Epithelial cell of prostate (primary cell): ENCODE measurements around the gene PTGIS.
"Not testable (repeated sequence)": the region's sequence is repeated elsewhere in the genome, so short reads cannot be mapped to it uniquely, and the experiment has no call there.

Experiments used
- DNase-seq: peaks from one replicate; pipeline ENCODE4 v3.0.0-alpha.2; 2011; ENCODE audit warnings: low read depth, low spot score
- H3K27ac ChIP-seq: fragments of 450-650 bp; 2 replicates; pipeline ENCODE4 v1.5.1; 2017; ENCODE audit warnings: mild to moderate bottlenecking

PTGIS gene

DNA sequence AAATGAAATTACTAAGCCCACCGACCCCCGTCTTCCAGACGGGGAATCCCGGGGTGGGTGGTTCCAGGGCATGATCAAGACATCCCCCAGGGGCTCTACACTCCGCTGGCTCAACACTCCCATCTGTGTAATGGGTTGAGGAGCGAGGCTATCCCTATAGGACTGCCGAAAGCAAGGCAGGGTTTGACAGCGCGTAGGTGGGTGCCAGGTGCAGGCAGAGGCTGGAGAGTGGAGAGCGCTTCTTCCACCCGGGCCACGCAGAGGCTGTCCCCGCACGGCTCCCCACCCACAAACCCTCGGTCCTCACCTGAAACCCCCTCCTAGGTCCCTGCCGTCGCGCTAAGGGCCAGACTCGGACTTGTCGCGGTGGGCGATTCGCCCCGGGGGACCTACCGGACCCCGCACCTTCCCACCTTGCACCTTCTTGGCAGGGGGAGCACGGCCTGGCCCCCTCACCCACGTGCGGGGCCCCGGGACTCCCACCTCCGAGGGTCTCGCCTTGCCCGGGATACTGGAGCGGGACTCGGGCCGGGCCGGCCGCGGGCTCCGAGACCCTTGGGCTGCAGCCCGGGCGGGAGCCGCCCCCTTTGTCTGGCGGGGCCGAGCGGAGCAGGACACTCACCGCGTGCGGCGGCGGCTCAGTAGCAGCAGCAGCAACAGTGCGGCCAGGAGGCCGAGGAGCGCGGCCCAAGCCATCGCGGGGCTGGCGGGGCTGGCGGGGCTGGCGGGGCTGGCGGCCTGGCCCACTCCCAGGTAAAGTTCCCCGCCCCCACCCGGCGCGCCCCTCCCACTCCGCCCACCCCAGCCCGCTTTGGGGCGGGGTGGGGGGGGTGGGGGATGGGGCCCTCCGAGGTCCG is at the start of gene PTGIS:
Gene PTGIS (minus strand): TSS at position 717 of the 857 bp plus-strand sequence. CDS start 21 bp downstream, at position 696.
- no peak for DNase-seq
- no peak within 1 kb of the TSS for H3K27ac ChIP-seq

DNA sequence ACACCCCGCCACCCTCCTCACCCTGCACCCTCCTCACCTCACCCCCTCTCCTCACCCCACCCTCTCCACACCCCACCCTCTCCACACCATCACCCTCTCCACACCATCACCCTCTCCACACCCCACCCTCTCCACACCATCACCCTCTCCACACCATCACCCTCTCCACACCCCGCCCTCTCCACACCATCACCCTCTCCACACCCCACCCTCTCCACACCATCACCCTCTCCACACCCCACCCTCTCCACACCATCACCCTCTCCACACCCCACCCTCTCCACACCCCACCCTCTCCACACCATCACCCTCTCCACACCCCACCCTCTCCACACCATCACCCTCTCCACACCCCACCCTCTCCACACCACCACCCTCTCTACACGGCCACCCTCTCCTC is 49.5 kb upstream of the PTGIS start:
- DNase-seq, H3K27ac ChIP-seq: not testable (repeated sequence)

DNA sequence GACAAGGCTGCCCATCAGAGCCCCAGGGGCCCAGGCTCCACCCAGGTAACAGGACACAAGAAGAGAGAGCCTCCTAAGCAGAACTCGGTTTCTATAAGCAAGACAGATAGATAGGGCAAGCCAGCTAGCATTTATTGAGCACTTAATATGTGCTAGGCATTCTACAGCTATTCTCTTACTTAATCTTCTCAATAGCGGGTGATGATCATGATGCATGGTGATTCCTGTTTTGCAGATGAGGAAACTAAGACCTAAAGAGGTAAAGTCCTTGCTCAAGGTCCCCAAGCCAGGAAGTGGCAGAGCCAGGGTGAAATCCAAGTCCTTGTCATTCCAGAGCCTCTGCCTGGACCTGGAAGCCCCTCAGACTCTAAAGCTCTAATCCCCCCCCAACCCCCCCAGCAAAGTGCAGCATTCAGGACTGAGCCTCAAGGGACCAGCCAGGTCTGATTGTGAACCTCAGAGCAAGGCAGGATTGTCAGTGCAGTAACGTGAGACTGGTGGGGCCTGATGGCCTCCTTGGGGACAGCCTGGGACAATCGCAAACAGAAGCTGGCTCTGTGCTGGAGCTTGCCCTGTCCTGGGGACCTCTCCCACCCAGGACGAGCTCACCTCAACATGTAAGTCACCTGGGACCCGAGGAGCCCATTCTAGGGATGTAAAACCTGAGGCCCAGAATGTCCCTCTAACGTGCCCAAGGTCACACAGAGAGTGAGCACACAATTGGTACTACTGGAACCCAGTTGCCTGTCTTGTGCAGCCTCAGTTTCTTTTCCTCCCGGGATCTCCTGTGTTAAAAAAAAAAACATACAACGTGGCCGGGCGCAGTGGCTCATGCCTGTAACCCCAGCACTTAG is 48.4 kb upstream of the PTGIS start:
- DNase-seq = no peak
- H3K27ac ChIP-seq = no peak overlapping the region

DNA sequence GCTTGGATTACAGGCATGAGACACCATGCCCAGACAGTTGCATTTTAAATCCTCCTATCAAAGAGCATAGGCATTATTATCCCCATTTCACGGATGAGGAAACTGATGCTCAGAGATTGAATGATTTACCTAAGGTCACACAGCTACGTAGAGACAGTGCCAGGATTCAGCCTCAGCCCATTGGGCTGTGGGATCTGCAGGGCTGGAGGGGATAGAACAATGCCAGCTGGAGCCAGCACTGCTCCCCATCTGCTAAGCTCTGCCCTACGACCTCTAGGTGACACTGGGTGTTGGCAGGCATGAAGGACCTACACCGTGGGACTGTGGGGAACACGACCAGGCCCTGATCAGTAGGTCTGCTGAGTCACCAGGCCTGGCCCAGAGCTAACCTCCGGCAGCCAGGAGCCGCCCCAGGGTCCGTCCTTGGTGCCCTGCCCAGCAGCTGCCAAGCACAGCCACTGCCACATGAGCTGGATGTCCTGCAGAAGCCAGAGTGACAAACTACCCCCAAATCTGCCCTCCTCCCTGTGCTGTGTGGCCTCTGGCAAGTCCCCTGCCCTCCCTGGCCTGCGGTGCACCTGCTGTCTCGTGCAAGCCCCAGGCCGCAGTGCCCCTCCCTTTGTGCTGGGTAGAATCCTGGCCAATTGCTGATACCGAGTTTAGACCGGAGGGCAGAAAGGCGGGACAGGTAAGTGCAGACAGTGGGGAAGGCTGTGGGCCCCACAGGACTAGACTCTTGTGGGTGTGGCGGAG is 47.6 kb upstream of the PTGIS start:
- no peak overlapping the region for H3K27ac ChIP-seq
- DNase-seq = no peak

DNA sequence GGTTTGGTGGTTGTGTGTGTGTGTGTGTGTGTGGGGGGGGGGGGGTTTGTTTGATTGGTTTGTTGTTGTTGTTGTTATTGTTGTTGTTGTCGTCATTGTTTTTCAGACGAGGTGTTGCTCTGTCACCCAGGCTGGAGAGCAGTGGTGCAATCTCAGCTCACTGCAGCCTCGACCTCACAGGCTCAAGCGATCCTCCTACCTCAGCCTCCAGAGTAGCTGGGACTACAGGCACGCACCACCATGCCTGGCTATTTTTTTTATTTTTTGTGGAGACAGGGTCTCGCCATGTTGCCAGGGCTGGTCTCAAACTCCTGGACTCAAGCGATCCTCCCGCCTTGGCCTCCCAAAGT is 47.1 kb upstream of the PTGIS start:
- DNase-seq, H3K27ac ChIP-seq: not testable (repeated sequence)

DNA sequence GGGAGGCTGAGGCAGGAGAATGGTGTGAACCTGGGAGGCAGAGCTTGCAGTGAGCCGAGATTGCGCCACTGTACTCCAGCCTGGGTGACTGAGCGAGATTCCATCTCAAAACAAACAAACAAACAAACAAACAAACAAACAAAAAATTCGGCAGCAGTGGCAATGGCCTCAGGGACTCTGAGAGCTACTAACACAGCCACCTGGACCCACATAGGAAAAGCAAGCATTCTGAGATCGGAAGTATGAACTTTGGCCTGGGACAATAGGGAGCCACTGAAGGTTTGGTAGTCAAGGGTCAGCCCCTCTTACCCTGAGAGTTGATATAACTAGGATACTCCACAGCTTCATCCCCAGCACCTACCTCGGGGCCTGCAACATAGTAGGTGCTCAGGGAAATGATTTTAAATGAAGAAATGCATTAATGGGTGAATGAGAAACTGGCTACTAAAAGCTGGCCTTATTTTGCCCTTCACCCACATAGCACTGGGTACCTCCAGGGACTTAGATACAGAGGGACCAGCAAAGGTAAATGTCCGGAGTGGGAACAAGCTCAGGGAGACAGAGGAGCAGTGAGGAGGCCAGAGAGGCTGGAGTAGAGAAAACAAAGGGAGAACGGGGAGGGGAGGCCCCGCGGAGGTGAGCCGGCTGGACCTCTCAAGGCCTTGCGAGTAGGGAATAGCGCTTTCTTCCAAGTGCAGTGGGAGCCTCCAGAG is 46.6 kb upstream of the PTGIS start:
- H3K27ac ChIP-seq = no peak overlapping the region
- no peak for DNase-seq

DNA sequence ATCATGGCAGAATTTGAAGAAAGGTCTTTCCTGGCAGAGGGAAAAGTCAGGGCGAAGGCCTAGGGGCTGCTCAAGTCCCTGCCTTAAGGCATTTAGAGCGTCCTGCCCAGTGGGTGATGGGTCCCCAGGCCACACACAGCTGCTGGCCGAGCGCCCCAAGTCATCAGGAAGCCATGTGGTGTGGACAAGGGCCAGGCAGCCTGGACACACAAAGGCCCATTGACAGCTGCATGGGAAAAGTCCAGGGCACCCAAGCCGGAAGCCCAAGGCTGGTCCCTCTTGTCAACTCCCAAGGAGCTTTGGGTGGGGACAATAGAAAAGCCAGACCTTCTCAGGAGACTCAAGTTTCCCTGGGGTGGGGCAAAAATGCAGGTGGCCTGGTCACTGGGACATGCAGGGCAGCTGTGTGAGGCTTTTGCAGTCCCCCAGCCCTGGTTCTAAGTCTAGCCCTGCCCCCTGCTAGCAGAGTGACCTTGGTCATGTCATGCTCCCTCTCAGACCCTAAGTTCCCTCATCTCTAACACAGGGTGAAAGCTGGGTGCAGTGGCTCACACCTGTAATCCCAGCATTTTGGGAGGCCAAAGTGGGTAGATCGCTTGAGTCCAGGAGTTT is 44.3 kb upstream of the PTGIS start:
- no peak for DNase-seq

DNA sequence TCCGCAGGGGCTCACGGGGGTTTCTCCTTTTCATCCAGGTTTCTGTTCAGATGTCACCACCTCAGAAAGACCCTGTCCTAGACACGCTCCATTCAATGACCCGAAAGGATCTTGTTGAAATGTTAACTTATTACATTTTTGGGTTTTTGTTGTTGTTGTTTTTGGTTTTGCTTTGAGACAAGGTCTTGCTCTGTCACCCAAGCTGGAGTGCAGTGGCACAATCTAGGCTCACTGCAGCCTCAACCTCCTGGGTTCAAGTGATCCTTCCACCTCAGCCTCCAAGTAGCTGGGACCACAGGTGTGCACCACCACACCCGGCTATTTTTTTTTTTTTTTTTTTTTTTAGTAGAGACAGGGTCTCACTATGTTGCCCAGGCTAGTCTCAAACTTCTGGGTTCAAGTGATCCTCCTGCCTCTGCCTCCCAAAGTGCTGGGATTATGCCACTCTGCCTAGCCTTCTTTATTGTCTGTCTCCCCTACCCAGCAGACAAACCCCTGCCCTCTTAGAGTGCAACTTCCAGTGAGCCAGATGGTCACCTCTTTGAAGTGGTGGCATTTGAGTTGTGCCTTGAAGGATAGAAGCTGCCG is 43.7 kb upstream of the PTGIS start:
- DNase-seq, H3K27ac ChIP-seq: not testable (repeated sequence)

More for the DNA sequence above, 44.3 kb upstream of the PTGIS start:
- H3K27ac ChIP-seq = no peak overlapping the region

DNA sequence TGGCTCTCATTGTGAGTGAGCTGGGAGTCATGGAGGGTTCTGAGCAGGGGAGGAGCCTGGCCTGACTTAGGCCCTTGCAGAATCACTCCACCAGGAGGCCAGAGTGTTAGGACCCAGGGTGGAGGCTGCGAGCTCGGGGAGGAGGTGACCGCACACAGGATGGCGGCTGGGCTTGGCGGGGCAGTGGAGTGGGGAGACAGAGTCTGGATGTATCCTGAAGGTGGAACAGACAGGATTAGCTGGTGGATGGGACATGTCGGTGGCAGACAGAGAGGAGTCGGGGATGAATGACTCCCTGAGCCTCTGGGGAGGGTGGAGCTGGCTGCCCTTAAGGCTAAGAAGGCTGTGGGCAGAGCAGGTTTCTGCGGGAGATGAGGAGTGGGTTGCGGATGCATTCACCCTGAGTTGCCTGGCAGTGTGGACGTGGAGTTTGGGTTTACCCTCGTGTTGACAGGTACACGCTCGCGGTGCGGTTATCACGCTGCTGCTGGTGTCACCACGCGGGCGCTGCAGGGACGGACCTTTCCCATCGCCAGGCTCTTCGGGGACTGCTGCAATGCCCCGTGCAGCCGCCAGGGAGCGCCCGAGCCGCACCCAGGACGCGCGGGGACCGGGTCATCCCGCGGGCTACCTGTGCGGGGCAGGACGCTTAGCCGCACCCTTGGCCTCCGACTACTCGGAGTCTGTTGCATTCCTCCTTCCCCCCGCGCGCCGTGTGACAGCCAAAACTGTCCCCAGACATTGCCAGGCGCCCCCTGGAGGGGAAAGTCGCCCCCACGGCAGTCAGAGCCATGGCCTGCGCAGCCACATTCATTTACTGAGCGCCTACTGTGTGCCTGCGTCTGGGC is 43.0 kb upstream of the PTGIS start:
- DNase-seq = no peak
- H3K27ac ChIP-seq = no peak overlapping the region

DNA sequence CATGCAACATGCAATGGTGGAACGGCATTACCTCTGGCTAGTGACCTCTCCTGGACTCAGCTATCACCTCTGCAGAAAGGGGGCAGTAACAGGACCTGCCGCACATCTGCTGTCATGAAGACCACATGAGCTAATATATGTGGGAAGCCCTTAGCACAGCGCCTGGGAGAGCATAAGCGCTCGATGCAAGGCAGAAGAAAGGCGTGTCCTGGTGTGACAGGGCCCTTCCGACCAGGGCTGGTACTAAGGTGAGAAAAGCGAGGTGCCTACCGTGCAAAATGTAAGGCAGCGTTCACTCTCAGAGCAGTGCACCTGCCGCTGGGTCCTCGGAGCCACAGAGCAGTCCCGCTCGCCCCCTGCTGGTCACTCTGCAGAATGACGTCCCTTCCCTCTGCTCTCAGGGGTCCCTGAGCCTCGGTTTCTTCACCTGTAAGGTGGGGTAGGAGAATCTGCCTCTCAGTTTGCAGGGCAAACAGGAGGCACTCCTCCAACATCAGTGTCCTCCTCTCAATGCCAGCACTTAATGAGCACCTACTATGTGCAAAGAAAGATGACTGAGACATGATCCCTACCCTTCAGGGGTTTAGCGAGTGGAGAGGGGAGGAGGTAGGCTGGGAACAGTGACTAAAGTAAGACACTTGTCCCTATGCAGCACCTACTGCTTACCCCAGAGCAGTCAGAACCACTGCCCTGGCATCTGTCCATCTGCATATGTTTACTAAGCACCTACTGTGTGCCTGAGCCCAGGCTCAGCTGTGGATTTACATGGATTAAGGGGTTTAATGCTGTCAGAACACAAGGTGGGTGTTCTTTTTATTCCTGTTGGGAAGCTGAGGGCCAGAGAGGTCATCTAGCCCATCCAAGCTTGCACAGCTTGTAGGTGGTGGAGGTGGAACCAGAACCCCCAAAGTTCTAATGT is 41.1 kb upstream of the PTGIS start:
- DNase-seq = no peak
- no peak overlapping the region for H3K27ac ChIP-seq

DNA sequence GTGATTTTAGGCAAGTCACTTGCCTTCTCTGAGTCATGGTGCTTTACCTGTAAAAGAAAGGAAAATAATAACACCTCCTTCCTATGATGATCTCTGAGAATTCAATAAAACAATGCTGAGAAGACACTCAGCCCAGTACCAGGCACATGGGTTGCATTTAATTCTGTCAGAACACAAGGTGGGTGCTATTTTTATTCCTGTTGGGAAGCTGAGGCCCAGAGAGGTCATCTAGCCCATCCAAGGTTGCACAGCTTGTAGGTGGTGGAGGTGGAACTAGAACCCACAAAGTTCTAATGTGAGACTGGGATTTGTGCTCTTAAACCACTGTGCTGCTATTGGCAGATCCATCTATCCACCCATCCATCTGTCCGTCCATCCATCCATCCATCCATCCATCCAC is 39.6 kb upstream of the PTGIS start:
- no peak for DNase-seq
- no peak overlapping the region for H3K27ac ChIP-seq

DNA sequence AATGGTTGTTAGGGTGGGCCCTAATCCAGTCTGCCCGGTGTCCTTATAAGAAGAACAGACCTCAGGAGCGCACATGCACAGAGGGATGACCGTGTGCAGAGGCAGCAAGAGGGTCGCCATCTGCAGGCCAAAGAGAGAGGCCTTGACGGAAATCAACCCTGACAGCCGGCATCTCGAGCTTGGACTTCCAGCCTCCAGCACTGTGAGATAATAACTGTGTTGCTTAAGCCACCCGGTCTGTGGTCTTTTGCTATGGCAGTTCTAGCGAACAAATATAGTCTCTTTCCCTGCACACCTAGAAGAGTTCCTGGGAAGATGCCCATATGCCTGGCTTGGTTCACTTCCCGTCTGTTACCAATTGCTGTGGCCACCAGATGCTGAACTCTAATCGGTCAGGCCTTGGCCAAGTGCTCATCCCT is 35.3 kb upstream of the PTGIS start:
- H3K27ac ChIP-seq = no peak overlapping the region
- no peak for DNase-seq

DNA sequence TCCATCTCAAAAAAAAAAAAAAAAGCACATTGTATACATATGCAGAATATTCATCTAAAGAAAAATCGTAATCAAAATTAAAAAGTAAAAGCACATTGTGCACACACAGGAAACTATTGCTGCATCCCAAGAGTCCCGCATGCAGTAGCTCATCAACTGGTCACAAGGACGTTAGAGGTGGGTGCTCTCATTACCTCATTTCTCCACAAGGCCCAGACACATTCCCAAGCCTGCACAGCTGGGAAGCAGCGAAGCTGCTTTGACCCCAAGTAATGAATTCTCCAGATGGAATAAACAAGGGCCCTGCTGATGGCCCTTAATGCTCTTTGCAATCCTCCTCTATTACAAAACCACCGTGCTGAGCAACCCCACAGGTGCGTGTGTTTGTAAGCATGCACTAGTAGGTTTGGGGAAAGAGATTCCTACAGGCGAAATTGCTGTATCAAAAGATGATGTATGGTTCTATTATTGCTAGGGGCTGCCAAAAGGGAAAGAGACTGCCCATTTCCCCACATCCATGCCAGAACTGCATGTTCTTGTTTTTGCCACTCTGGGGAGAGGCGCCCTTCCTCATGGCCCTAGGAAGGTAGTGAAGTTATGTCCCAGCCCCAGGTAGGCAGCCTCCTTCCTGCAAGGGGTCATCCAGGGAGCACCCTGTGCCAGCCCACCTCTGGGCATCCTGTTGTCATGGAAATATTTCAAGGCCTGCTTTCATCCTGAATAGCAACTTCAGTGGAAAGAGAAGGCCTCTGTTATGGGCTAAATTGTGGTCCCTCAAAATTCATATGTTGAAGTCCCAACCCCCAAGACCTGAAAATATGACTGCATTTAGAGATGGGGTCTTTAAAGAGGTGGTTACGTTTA is 34.6 kb upstream of the PTGIS start:
- no peak overlapping the region for H3K27ac ChIP-seq
- DNase-seq = no peak

DNA sequence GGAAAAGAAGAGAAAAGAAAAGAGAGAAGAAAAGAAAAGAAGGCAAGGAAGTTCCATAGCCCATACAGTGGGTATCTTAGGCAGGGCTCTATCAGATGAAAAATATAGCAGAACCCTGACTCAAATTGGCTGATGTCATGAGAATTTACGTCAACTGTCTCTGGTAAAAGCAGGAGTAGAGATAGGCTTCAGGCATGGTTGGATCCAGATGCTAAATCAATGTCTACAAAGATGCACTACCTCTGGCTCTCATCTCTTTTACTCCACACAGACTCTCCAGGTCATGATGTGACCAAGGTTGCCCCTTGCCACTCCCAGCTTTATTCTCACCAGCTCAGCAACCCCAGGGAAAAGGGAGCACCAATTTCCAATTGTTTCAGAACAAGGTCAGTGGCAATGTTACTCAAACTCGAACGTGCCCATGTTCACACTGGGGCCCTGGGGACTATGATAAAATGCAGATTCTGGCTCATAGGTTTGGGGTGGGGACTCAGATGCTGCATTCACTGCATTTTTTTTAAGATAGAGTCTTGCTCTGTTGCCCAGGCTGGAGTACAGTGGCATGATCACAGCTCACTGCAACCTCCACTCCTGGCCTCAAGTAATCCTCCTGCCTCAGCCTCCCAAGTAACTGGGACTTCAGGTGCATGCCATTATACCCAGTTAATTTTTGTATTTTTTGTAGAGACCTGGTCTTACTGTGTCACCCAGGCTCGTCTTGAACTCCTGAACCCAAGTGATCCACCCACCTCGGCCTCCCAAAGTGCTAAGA is 33.4 kb upstream of the PTGIS start:
- H3K27ac ChIP-seq = no peak overlapping the region
- DNase-seq = no peak

DNA sequence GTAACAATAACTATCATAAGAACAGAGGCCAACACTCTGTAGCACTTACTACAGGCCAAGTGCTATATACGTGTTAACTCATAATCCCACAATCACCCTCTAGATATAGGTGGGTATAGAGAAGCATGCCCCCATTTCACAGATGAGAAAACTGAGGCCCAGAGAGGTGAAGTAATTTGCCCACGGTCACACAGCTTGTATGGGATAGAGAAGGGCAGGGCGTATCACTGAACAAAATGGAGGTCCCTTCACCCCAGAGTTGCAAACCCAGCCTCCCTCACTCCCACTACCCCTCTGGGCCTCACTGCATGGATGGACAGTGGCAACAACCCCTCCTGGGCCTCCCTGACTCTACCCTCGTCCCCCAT is 31.8 kb upstream of the PTGIS start:
- no peak overlapping the region for H3K27ac ChIP-seq
- DNase-seq = no peak
